WTC11 (cell line): ENCODE measurements around the gene JAKMIP1. TPM values are rescaled to one million over a fixed set of nuclear protein-coding genes. Genes with fewer than 3 reads are reported as not detected.

Experiments
- ATAC-seq: fragments of 200-7000 bp; cut with Tn5 transposase; 2 replicates; pipeline ENCODE4 v1.10.0; 2021; ENCODE audit warnings: mild to moderate bottlenecking, moderate library complexity
- CTCF ChIA-PET: fragments of 300-600 bp; sonication (Branson Sonifier 250); formaldehyde crosslinking; loops from one replicate; lab custom pipeline; 2021; ENCODE audit warnings: antibody characterized with exemption; lab: Charles Lee
- POLR2A ChIA-PET: fragments of 350-600 bp; sonication (Branson Sonifier 250); formaldehyde crosslinking; loops from one replicate; lab custom pipeline; 2021; ENCODE audit warnings: antibody characterized with exemption; lab: Charles Lee
- DNase-seq: peaks from one replicate; pipeline ENCODE4 v3.0.0; 2021; ENCODE audit warnings: low spot score
- H3K27ac Mint-ChIP-seq: 2 replicates; pipeline ENCODE4 v1.8.0; 2021; ENCODE audit warnings: mixed read lengths
- H3K27me3 Mint-ChIP-seq: 2 replicates; pipeline ENCODE4 v1.8.0; 2021; ENCODE audit warnings: low read depth, mild to moderate bottlenecking, moderate library complexity, mixed read lengths
- H3K36me3 Mint-ChIP-seq: 2 replicates; pipeline ENCODE4 v1.8.0; 2021; ENCODE audit warnings: mixed read lengths
- H3K4me1 Mint-ChIP-seq: 2 replicates; pipeline ENCODE4 v1.8.0; 2022; ENCODE audit warnings: mixed read lengths
- H3K4me3 Mint-ChIP-seq: 2 replicates; pipeline ENCODE4 v1.8.0; 2021; ENCODE audit warnings: mild to moderate bottlenecking, moderate library complexity, mixed read lengths
- H3K9me3 Mint-ChIP-seq: 2 replicates; pipeline ENCODE4 v1.8.0; 2021; ENCODE audit warnings: mixed read lengths
- CREB1 ChIP-seq: sonication (generic); formaldehyde crosslinking; IDR thresholded peaks from 2 replicates; pipeline ENCODE4 v1.8.0; 2023; ENCODE audit warnings: mild to moderate bottlenecking, missing genetic modification reagents
- ELF4 ChIP-seq: sonication (generic); formaldehyde crosslinking; IDR thresholded peaks from 2 replicates; pipeline ENCODE4 v1.8.1; 2022; ENCODE audit warnings: low read depth, mild to moderate bottlenecking, moderate library complexity, missing genetic modification reagents
- FOXK1 ChIP-seq: sonication (generic); formaldehyde crosslinking; IDR thresholded peaks from 2 replicates; pipeline ENCODE4 v1.8.0; 2022; ENCODE audit warnings: mild to moderate bottlenecking, moderate library complexity, missing genetic modification reagents
- GTF2I ChIP-seq: fragments of 250-450 bp; sonication (Bioruptor Pico); conservative IDR thresholded peaks from 2 replicates; pipeline ENCODE4 v1.4.0; 2021; ENCODE audit warnings: mild to moderate bottlenecking
- KAT7 ChIP-seq: sonication (generic); formaldehyde crosslinking; IDR thresholded peaks from 2 replicates; pipeline ENCODE4 v1.8.1; 2023; ENCODE audit warnings: missing genetic modification reagents, mild to moderate bottlenecking, borderline replicate concordance
- NFATC4 ChIP-seq: fragments of 250-450 bp; sonication (Bioruptor Pico); IDR thresholded peaks from 2 replicates; pipeline ENCODE4 v1.9.0; 2021; ENCODE audit warnings: mild to moderate bottlenecking
- NFYB ChIP-seq: sonication (generic); formaldehyde crosslinking; conservative IDR thresholded peaks from 2 replicates; pipeline ENCODE4 v1.8.0; 2022; ENCODE audit warnings: low read depth, missing genetic modification reagents
- NR1H2 ChIP-seq: sonication (generic); formaldehyde crosslinking; IDR thresholded peaks from 2 replicates; pipeline ENCODE4 v1.9.0; 2021; ENCODE audit warnings: mild to moderate bottlenecking, moderate library complexity, missing genetic modification reagents
- SP1 ChIP-seq: sonication (generic); formaldehyde crosslinking; conservative IDR thresholded peaks from 2 replicates; pipeline ENCODE4 v1.8.1; 2022; ENCODE audit warnings: missing genetic modification reagents
- ZBTB21 ChIP-seq: sonication (generic); formaldehyde crosslinking; IDR thresholded peaks from 2 replicates; pipeline ENCODE4 v1.8.1; 2023; ENCODE audit warnings: mild to moderate bottlenecking, missing genetic modification reagents, borderline replicate concordance
- ZNF138 ChIP-seq: sonication (generic); formaldehyde crosslinking; conservative IDR thresholded peaks from 2 replicates; pipeline ENCODE4 v1.8.1; 2022; ENCODE audit warnings: mild to moderate bottlenecking, moderate library complexity, missing genetic modification reagents
- ZNF232 ChIP-seq: sonication (generic); formaldehyde crosslinking; IDR thresholded peaks from 2 replicates; pipeline ENCODE4 v1.8.0; 2022; ENCODE audit warnings: mild to moderate bottlenecking, missing genetic modification reagents
- ZNF416 ChIP-seq: fragments of 250-450 bp; sonication (Bioruptor Pico); IDR thresholded peaks from 2 replicates; pipeline ENCODE4 v1.9.0; 2021; ENCODE audit warnings: mild to moderate bottlenecking, inconsistent platforms
- ZNF423 ChIP-seq: fragments of 250-450 bp; sonication (Bioruptor Pico); IDR thresholded peaks from 2 replicates; pipeline ENCODE4 v2.1.2; 2022; ENCODE audit warnings: mild to moderate bottlenecking, moderate library complexity
- total RNA-seq: library from RNA; stranded (reverse); gene quantifications from 3 replicates; pipeline ENCODE4 v1.2.3, GENCODE V29; 2021
- TF ChIP-seq, protein P1 (sequence below): sonication (generic); formaldehyde crosslinking; IDR thresholded peaks from 2 replicates; pipeline ENCODE4 v1.8.0; 2022; ENCODE audit warnings: missing genetic modification reagents
- TF ChIP-seq, protein P2 (sequence below): sonication (generic); formaldehyde crosslinking; IDR thresholded peaks from 2 replicates; pipeline ENCODE4 v1.8.0; 2022; ENCODE audit warnings: mild to moderate bottlenecking, missing genetic modification reagents
- TF ChIP-seq, protein P3 (sequence below): sonication (generic); formaldehyde crosslinking; conservative IDR thresholded peaks from 2 replicates; pipeline ENCODE4 v1.8.1; 2023; ENCODE audit warnings: mild to moderate bottlenecking, low read depth, missing genetic modification reagents, moderate library complexity
- TF ChIP-seq, protein P4 (sequence below): sonication (generic); formaldehyde crosslinking; IDR thresholded peaks from 2 replicates; pipeline ENCODE4 v1.8.0; 2022; ENCODE audit warnings: mild to moderate bottlenecking, missing genetic modification reagents
- TF ChIP-seq, protein P5 (sequence below): fragments of 250-450 bp; sonication (Bioruptor Pico); IDR thresholded peaks from 2 replicates; pipeline ENCODE4 v1.9.0; 2021; ENCODE audit warnings: mild to moderate bottlenecking
- TF ChIP-seq, protein P6 (sequence below): sonication (generic); formaldehyde crosslinking; IDR thresholded peaks from 2 replicates; pipeline ENCODE4 v1.8.0; 2022; ENCODE audit warnings: mild to moderate bottlenecking, missing genetic modification reagents
- TF ChIP-seq, protein P7 (sequence below): sonication (generic); formaldehyde crosslinking; IDR thresholded peaks from 2 replicates; pipeline ENCODE4 v1.8.1; 2022; ENCODE audit warnings: mild to moderate bottlenecking, moderate library complexity, missing genetic modification reagents
- TF ChIP-seq, protein P8 (sequence below): sonication (generic); formaldehyde crosslinking; IDR thresholded peaks from 2 replicates; pipeline ENCODE4 v1.8.1; 2023; ENCODE audit warnings: mild to moderate bottlenecking, missing genetic modification reagents

The JAKMIP1 gene
- total RNA-seq, 1 experiment from 2014 or later: 4.0 TPM

DNA sequence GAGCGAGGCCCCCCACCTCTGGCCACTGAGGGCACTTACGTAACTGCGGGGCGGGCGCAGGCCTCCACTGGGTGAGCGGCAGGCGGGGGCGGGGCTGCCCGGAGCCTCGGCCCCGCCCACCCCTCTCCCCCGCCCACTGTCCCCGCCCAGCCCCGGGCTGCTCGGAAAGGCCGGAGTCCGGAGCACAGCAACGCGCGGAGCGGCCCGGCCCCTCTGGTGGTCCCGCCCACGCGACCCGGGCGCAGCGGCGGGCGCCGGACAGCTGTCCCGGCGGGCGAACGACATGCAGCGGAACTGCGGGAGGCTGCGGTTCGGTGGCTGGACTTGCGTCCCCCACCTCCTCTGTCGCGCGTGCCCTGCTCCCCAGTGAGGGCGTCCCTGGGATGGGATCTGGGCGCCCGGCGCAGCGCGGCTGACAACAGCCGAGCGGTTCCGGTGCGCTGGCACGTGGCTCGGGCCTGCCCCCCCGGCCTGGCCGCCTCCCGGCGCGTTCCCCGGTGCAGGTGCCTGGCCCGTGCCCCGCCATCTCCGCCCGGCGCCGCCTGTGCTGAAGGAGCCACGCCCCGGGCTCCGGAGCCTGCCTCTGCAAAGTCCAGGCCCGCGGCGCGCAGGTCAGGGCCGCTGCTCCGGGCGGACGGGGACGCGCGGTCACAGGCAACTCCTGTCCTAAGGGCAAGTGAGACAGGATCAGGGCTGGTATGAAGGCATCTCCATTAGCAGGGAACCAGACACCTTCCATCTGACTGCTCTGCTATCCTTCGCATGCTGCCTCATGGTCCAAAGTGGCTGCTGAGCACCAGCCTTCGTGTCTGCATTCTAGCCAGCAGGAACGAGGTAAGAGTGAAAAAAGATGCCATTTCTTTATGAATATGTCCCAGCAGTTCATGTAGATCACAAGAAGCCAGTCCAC is 21.8 kb upstream of the JAKMIP1 start (continued):
- TF ChIP-seq, protein P1, sequence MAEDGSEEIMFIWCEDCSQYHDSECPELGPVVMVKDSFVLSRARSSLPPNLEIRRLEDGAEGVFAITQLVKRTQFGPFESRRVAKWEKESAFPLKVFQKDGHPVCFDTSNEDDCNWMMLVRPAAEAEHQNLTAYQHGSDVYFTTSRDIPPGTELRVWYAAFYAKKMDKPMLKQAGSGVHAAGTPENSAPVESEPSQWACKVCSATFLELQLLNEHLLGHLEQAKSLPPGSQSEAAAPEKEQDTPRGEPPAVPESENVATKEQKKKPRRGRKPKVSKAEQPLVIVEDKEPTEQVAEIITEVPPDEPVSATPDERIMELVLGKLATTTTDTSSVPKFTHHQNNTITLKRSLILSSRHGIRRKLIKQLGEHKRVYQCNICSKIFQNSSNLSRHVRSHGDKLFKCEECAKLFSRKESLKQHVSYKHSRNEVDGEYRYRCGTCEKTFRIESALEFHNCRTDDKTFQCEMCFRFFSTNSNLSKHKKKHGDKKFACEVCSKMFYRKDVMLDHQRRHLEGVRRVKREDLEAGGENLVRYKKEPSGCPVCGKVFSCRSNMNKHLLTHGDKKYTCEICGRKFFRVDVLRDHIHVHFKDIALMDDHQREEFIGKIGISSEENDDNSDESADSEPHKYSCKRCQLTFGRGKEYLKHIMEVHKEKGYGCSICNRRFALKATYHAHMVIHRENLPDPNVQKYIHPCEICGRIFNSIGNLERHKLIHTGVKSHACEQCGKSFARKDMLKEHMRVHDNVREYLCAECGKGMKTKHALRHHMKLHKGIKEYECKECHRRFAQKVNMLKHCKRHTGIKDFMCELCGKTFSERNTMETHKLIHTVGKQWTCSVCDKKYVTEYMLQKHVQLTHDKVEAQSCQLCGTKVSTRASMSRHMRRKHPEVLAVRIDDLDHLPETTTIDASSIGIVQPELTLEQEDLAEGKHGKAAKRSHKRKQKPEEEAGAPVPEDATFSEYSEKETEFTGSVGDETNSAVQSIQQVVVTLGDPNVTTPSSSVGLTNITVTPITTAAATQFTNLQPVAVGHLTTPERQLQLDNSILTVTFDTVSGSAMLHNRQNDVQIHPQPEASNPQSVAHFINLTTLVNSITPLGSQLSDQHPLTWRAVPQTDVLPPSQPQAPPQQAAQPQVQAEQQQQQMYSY (CRISPR knock-in tag): peak; percentile 97
- TF ChIP-seq ELF4 (CRISPR knock-in tag) (no peak), SP1 (CRISPR knock-in tag) (peak; percentile 84), ZNF423 (no peak), FOXK1 (CRISPR knock-in tag) (peak; percentile 15; the same call in 1 of the 2 replicates), NFYB (CRISPR knock-in tag) (no peak), CREB1 (CRISPR knock-in tag) (no peak), NR1H2 (CRISPR knock-in tag) (no peak), KAT7 (no peak), ZNF232 (CRISPR knock-in tag) (no peak), ZBTB21 (no peak)
- TF ChIP-seq, protein P2, sequence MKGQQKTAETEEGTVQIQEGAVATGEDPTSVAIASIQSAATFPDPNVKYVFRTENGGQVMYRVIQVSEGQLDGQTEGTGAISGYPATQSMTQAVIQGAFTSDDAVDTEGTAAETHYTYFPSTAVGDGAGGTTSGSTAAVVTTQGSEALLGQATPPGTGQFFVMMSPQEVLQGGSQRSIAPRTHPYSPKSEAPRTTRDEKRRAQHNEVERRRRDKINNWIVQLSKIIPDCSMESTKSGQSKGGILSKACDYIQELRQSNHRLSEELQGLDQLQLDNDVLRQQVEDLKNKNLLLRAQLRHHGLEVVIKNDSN: no peak
- TF ChIP-seq, protein P3, sequence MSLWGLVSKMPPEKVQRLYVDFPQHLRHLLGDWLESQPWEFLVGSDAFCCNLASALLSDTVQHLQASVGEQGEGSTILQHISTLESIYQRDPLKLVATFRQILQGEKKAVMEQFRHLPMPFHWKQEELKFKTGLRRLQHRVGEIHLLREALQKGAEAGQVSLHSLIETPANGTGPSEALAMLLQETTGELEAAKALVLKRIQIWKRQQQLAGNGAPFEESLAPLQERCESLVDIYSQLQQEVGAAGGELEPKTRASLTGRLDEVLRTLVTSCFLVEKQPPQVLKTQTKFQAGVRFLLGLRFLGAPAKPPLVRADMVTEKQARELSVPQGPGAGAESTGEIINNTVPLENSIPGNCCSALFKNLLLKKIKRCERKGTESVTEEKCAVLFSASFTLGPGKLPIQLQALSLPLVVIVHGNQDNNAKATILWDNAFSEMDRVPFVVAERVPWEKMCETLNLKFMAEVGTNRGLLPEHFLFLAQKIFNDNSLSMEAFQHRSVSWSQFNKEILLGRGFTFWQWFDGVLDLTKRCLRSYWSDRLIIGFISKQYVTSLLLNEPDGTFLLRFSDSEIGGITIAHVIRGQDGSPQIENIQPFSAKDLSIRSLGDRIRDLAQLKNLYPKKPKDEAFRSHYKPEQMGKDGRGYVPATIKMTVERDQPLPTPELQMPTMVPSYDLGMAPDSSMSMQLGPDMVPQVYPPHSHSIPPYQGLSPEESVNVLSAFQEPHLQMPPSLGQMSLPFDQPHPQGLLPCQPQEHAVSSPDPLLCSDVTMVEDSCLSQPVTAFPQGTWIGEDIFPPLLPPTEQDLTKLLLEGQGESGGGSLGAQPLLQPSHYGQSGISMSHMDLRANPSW (CRISPR knock-in tag): no peak
- TF ChIP-seq, protein P4, sequence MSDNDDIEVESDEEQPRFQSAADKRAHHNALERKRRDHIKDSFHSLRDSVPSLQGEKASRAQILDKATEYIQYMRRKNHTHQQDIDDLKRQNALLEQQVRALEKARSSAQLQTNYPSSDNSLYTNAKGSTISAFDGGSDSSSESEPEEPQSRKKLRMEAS (CRISPR knock-in tag): no peak; the same call in 1 of the 2 replicates
- TF ChIP-seq, protein P5, sequence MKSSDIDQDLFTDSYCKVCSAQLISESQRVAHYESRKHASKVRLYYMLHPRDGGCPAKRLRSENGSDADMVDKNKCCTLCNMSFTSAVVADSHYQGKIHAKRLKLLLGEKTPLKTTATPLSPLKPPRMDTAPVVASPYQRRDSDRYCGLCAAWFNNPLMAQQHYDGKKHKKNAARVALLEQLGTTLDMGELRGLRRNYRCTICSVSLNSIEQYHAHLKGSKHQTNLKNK (CRISPR knock-in tag): no peak

DNA sequence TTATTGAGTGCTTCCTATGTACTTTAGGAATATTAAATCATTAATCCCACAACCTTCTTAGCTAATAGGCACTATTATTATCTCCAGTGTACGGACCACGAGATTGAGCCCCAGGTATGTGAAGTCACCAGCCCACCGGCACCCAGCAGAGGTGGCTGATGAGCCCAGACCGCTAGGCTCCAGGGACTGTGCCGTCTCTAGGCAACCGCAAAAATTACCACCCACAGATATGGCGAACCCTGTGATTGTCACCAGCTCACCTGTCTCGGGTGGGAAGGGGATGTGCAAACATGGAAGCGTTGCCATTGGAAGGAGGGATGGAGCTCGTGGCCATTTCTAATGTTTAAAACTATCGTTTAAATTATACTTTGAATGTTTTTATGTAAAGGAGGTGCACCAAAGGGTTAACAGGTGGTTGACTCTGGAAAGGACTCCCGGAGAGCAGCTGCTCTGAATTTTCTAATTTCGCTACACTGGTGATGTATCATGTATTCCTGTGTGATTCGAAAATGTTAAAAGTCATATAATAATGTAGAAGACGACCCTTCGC is 21.0 kb upstream of the JAKMIP1 start:
- H3K4me3 Mint-ChIP-seq: peak overlapping the region; percentile 85
- peaks cover 9% of the 10 kb centered on the region for H3K9me3 Mint-ChIP-seq
- ChIA-PET POLR2A (no interaction called here), CTCF (interaction anchor here (1.1 to 2.4 kb wide), 4 partner anchors 23 to 110 kb away, joined by 3 to 8 read pairs (median 3); no protein-coding TSS in a partner anchor)
- peak; percentile 12; the same call in 1 of the 2 replicates for ATAC-seq
- H3K4me1 Mint-ChIP-seq: peaks cover 2% of the 10 kb centered on the region; the same call in 1 of the 2 replicates
- no peak for DNase-seq
- H3K27me3 Mint-ChIP-seq: peaks cover 52% of the 10 kb centered on the region
- H3K27ac Mint-ChIP-seq: no peak overlapping the region
- no peaks in the 10 kb centered on the region for H3K36me3 Mint-ChIP-seq
- TF ChIP-seq, protein P2: no peak
- TF ChIP-seq ZNF138 (CRISPR knock-in tag) (no peak), NFATC4 (CRISPR knock-in tag) (no peak), GTF2I (CRISPR knock-in tag) (no peak), ZNF416 (CRISPR knock-in tag) (no peak)
- TF ChIP-seq, protein P6, sequence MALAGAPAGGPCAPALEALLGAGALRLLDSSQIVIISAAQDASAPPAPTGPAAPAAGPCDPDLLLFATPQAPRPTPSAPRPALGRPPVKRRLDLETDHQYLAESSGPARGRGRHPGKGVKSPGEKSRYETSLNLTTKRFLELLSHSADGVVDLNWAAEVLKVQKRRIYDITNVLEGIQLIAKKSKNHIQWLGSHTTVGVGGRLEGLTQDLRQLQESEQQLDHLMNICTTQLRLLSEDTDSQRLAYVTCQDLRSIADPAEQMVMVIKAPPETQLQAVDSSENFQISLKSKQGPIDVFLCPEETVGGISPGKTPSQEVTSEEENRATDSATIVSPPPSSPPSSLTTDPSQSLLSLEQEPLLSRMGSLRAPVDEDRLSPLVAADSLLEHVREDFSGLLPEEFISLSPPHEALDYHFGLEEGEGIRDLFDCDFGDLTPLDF (CRISPR knock-in tag): no peak
- TF ChIP-seq, protein P7, sequence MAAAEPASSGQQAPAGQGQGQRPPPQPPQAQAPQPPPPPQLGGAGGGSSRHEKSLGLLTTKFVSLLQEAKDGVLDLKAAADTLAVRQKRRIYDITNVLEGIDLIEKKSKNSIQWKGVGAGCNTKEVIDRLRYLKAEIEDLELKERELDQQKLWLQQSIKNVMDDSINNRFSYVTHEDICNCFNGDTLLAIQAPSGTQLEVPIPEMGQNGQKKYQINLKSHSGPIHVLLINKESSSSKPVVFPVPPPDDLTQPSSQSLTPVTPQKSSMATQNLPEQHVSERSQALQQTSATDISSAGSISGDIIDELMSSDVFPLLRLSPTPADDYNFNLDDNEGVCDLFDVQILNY (CRISPR knock-in tag): no peak
- TF ChIP-seq, protein P4 (CRISPR knock-in tag): no peak
- TF ChIP-seq, protein P8, sequence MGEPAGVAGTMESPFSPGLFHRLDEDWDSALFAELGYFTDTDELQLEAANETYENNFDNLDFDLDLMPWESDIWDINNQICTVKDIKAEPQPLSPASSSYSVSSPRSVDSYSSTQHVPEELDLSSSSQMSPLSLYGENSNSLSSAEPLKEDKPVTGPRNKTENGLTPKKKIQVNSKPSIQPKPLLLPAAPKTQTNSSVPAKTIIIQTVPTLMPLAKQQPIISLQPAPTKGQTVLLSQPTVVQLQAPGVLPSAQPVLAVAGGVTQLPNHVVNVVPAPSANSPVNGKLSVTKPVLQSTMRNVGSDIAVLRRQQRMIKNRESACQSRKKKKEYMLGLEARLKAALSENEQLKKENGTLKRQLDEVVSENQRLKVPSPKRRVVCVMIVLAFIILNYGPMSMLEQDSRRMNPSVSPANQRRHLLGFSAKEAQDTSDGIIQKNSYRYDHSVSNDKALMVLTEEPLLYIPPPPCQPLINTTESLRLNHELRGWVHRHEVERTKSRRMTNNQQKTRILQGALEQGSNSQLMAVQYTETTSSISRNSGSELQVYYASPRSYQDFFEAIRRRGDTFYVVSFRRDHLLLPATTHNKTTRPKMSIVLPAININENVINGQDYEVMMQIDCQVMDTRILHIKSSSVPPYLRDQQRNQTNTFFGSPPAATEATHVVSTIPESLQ (CRISPR knock-in tag): no peak
